Stimulated activated CD4-positive, alpha-beta T cell treated with anti-CD3 and anti-CD28 coated beads, Interleukin-2, amount 100 ng/mL, for 4 hours (primary cell): ENCODE data around the gene SLC9A8.
"Not testable (repeated sequence)": the region's sequence is repeated elsewhere in the genome, so short reads cannot be mapped to it uniquely, and the experiment has no call there.

Experiments
- DNase-seq: peaks from one replicate; pipeline ENCODE4 v3.0.0-alpha.2; 2020; ENCODE audit warnings: low read depth

The SLC9A8 gene

GRCh38 chr20:49787371-49788357 lies 25.0 kb upstream of the SLC9A8 start:
- DNase-seq = no peak

- DNase-seq = no peak
Measured at GRCh38 chr20:49790077-49790798, 22.4 kb upstream of the SLC9A8 start.

DNA sequence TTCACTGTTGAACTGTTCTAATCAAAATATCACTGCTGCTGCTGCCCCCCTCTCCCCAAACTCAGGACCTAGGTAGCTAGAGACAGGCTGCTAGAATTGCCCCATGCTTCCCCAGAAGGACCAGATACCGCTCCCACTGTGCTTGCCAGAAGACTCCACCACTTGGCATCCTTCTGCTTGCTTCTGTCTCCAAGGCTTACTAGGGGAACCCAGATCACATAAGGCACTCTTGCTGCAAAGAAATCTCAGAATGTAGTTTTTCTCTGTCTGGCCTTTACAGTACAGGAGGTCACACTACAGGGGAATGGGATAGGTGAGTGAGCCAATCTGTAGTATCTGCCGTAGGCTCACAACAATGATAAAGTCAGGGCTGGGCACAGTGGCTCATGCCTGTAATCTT lies 21.5 kb upstream of the SLC9A8 start:
- no peak for DNase-seq

GRCh38 chr20:49792006-49792405 lies 20.6 kb upstream of the SLC9A8 start:
- no peak for DNase-seq

- DNase-seq = no peak
Measured at GRCh38 chr20:49792611-49793010, 20.0 kb upstream of the SLC9A8 start.

DNA sequence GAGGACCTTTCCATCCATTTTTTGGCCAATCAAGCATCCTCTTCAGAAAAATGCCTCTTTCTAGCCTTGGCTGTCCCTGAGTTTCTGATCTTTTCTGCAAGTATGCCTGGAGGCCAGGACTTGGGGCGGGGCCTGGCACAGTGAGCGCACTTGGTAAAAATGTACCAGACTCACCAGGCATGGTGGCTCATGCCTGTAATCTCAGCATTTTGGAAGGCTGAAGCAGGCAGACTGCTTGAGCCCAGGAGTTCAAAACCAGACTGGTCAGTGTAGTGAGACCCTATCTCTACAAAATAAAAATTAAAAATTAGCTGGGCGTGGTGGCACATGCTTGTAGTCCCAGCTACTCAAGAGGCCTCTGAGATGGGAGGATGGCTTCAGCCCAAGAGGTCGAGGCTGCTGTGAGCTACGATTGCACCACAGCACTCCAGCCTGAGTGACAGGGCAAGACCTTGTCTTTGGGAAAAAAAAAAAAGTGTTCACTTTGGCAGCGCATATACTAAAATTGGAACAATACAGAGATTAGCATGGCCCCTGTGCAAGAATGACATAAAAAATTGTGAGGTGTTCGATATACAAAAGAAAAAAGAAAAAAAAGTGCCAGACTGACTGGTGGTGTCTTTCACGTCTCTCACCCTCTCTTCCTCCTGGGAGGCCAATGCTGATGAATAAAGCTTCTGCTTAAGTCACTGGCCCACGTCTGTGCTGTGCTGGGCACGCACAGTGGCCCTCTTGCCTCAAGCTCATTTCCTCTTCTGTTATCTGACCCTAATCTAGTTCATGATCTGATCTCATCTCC lies 18.1 kb upstream of the SLC9A8 start:
- DNase-seq = no peak

DNA sequence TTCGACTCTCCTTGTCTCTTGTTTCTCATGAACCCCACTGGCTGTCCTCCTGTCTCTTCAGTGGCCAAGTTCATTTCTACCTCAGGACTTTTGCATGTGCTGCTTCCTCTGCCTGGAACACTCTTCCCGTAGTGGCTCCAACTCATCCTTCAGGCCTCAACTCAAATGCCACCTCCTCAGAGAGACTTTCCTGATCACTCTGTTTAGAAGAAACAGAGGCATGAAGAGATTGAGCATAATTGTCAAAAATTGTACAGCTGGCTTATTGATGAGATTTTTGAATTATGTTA lies 17.5 kb upstream of the SLC9A8 start:
- DNase-seq = no peak

GRCh38 chr20:49796600-49797343 lies 15.9 kb upstream of the SLC9A8 start:
- no peak for DNase-seq

GRCh38 chr20:49797344-49797615 lies 15.3 kb upstream of the SLC9A8 start:
- DNase-seq = no peak

DNA sequence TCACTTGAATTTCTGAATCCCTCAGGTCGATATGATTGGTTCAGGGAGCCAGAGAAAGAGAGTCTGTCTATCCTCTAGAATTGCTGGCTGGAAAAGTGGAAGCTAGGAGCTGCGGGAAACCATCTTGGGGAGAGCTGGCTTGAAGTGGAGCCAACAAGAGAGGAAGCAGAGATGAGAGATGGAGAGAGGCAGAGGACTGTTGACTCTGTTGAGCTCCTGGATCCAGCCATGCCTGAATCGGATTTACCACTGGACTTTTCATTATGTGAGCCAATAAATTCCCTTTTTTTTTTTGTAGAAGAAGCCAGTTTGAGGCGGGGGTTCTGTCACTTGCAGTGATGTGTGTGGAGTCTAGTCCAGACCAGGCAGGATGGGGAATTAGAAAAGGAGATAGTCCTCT lies 13.9 kb upstream of the SLC9A8 start:
- no peak for DNase-seq

- no peak for DNase-seq
Measured at GRCh38 chr20:49799698-49800097, 12.9 kb upstream of the SLC9A8 start.

DNA sequence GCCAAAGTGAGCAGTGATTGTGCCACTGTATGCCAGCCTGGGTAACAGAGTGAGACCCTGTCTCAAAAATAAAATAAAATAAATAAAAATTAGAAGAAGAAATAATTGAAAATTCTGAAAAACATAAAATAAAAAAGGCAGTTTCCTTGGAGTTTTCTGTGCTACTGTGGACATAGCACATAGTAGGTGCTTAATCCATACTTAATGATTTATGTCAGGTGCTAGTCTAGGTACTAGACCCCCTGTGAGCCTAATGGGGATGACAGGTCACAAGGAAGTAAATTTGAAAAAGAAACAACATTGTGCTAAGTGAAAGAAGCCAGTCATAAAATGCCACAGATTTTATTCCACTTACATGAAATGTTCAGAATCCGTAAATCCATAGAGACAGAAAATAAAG lies 9.2 kb upstream of the SLC9A8 start:
- no peak for DNase-seq

GRCh38 chr20:49804364-49804763 lies 8.3 kb upstream of the SLC9A8 start:
- DNase-seq = no peak

- DNase-seq = not testable (repeated sequence)
Measured at GRCh38 chr20:49805224-49805876, 7.3 kb upstream of the SLC9A8 start.

GRCh38 chr20:49808753-49809152 lies 3.9 kb upstream of the SLC9A8 start:
- DNase-seq = no peak

DNA sequence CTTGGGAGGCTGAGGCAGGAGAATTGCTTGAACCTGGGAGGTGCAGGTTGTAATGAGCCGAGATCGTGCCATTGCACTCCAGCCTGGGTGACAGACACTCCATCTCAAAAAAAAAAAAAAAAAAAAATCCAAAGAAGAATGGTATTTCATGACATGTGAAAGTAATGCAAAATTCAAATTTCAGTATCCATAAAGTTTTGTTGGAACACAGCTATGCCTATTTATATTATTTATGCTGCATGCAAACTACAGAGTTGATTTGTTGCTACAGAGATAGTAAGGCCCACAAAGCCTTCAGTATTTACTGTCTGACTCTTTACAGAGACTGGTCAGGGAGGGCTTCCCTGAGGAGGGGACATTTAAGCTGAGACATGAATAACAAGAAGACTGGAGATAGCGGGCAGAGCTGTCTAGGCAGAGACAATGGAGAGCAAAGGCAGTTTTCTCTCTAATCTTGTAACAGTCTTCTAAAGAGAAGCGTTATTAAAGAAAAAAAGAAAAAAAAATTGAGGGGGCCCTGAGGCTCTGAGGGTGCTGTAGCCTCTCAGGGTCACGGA lies 2.7 kb upstream of the SLC9A8 start:
- DNase-seq = no peak

DNA sequence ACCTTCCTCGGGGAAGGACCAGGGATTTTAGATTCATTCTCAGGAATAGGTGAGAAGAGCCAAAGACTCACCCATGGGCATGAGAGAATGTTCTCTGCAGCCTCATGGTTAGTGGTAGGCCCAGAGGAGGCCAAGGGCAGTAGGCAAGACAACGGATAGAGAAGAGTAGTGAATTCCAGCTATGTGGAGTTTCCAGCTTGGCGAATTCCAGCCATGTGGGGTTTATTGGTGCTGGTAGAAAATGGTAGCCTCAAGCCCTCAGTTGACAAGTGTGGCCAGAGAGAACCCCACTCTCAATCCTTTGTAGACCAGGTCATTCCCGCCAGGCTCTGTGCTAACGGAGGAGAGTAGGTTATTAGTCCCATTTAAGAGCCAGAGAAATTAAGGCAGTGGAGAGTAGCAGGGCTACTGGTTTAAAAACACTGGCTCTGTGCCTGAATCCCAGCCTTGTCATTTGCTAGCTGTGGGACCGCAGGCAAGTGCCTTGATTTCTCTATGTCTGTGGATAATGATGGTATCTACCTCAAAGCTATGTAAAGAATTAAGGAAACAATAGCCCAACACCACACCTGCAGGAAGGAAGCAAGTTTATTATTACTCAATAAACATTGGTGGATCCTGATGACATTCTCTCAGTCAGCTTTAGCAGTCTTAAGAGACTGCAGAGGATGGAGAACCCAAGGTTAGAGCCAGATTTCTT lies 2.0 kb upstream of the SLC9A8 start:
- DNase-seq = no peak

DNA sequence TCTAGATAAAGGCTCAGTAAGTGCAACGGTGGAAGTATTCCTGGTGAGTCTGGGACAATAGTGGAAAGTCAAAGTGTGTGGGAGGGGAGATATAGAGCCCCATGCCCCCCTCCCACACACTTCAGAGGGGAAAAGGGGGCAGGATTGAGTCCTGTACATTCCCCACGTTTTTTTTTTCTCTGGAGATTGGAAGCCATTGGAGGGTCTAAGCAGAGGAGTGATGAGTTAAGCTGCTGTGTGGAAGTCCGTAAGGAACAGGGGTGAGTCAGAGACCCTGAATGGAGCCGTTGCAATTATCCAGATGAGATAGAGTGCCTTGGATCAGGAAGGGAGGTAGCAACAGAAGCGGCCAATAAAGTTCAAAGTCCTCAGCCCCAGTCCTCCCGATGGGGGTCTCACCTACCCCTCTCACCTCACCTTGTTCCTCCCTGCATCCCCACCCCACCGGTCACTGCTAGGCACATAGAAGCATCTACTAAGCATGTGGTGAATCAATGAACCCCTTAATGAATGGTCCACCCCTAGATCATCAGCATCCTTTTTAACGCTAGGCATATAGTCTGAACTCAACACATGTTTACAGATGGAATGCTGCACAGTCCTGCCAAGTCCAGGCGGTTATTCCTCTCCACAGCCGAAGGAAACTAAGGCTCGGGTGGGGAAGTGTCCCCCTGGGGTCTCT lies 662 bp upstream of the SLC9A8 start:
- DNase-seq = no peak

DNA sequence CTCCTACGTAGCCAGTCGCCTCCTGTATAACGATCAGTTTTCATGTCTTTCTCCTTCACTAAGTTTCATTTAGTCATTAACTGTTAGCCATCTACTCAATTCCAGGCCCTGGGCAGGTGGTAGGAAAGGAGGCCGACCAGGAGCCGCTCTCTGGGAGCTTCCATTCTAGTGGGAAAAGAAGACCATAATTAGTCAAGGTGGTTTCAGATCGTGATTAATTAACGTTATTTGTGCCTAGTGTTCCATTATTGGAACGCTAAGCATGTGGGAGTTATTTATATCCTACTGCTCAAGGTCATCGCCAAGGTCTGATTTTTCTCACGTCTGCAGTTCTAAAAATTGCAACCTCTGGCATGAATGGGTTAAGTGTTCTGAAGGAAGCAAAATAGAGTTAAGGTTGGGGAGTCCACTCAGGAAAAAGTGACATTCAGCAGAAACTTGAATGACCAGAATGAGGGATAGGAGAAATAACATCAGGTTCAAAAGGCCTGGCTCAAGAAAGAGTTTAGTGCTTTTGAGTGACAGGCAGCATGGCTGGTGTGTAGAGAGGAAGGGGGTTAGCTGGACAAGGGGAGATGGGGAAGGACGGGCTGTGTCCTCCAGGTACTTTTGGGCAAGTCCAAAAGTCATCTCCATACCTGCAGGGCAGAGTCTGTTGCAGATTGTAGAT lies 812 bp downstream of the SLC9A8 start:
- no peak for DNase-seq
